Coronary artery (tissue), 2 donors: ENCODE measurements around the gene GRAMD1C.

ENCODE experiments used
- DNase-seq: peaks from one replicate; pipeline ENCODE4 v3.0.0-alpha.2; 2017; ENCODE audit warnings: low spot score
- H3K27ac ChIP-seq, 2 donors: fragments of 200-600 bp; sonication (generic); one replicate each; pipeline ENCODE4 v1.5.1; 2016 to 2019
- H3K4me3 ChIP-seq: fragments of 200-600 bp; sonication (generic); 2 replicates; pipeline ENCODE4 v1.5.1; 2016; ENCODE audit warnings: mild to moderate bottlenecking, moderate library complexity
- CTCF ChIP-seq: fragments of 200-600 bp; sonication (generic); IDR thresholded peaks from one replicate; pipeline ENCODE4 v1.5.1; 2019; ENCODE audit warnings: antibody characterized with exemption

Gene GRAMD1C

DNA sequence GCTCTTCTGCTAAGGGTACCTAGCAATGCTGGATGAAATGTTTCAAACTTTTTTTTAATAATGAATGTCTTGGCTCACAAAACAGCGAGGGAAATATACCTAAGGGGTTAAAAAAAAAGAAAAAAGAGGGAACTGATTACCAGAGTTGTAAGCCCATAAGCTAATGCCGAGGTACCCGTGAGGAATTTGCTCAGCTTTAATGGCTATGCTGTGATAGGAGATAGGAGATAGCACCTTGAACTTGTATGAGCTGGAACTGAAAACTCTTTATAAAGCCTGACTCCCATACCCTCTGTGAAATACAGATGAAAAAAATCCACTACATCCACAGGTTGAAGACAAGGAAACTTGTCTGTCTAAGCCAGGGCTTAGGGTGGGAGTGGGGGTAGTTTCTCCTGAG is 13.9 kb downstream of the GRAMD1C start:
- no peak for TF ChIP-seq CTCF
- Histone ChIP-seq H3K27ac (no peak overlapping the region), H3K4me3 (no peak overlapping the region)
- no peak for DNase-seq

- Histone ChIP-seq H3K4me3 (no peak overlapping the region), H3K27ac (no peak overlapping the region)
- DNase-seq = no peak
- TF ChIP-seq CTCF = no peak
These were observed 28.9 kb downstream of the GRAMD1C start for GRCh38 chr3:113867506-113867905.

DNA sequence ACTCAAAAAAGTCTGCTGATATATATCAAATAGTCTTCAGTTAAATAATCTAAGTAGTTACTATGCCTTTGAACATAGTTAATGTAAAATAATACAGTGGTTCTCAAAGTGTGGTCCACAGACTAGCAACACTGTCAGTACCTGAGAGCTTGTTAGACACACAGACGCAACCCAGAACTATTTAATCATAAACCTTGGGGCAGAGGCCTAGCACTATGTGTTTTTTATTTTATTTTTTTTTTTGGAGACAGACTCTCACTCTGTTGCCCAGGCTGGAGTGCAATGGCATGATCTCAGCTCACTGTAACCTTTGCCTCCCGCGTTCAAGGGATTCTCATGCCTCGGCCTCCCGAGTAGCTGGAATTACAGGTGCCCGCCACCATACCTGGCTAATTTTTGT is 34.7 kb downstream of the GRAMD1C start:
- DNase-seq = no peak
- Histone ChIP-seq H3K27ac (no peak overlapping the region), H3K4me3 (no peak overlapping the region)
- TF ChIP-seq CTCF = no peak

- no peak for DNase-seq
- Histone ChIP-seq H3K4me3 (no peak overlapping the region), H3K27ac (no peak overlapping the region)
- TF ChIP-seq CTCF = no peak
These were observed 35.4 kb downstream of the GRAMD1C start for GRCh38 chr3:113873814-113874526.

DNA sequence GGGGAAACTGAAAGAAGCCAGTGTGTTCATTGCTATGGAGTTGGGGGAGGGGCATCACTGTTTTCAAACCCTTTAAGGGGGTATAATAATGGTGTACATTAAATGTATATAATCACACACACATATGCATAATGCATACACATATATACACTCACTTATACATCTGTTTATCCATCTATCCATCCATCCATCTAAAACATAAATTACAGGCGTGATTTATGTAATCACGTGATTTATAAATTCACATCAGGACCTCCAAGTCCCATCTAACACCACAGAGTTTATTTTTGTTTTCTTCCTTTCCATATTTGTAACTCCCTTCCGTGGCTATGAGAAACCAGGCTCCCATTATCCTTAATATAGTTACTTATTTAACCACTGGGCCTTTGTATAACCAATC is 39.8 kb downstream of the GRAMD1C start:
- Histone ChIP-seq H3K4me3 (no peak overlapping the region), H3K27ac (no peak overlapping the region)
- no peak for TF ChIP-seq CTCF
- no peak for DNase-seq

- no peak for TF ChIP-seq CTCF
- DNase-seq = no peak
- Histone ChIP-seq H3K27ac (no peak overlapping the region), H3K4me3 (no peak overlapping the region)
These were observed 46.5 kb downstream of the GRAMD1C start for GRCh38 chr3:113885050-113885449.

DNA sequence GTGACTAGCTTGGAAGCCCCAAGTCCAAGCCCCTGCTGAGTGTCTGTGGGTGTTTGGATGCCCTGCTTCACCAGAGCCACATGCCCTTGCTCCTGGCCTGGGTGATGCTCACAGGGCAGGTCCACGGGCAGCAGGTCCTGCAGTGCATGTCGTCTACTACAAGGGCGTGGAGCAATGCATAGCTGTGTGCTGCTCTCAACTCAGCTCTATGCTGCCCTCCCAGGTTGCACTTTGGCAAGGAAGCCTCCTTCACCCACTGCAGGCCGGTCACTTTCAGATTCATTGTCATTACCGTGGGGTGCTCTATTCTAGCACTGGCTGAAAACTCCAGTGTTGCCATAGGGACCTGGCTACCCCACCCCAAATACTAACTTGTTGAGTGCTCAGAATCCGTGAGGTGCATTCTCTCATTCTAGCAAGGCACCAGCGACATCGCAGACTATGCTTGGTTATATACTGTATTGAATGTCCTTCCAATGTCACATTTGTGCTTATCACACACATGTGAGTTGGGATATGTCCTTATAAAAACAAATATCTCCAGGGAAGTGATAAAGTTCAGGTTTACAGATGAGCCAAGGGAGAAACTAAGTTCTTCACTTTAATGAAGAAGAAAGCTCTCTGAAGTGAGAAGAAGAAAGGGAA is 51.8 kb downstream of the GRAMD1C start:
- Histone ChIP-seq H3K4me3 (no peak overlapping the region), H3K27ac (no peak overlapping the region)
- TF ChIP-seq CTCF = no peak
- no peak for DNase-seq
